H54 (cell line): ENCODE measurements around the gene ANKRD36C.
"Not testable (repeated sequence)": the region's sequence is repeated elsewhere in the genome, so short reads cannot be mapped to it uniquely, and the experiment has no call there.

ENCODE experiments used
- DNase-seq: peaks from one replicate; pipeline ENCODE4 v3.0.0; 2011; ENCODE audit warnings: low spot score, mixed read lengths; ENCODE audit not compliant: insufficient read length
- FAIRE-seq: peaks from 3 replicates; lab custom pipeline; 2011; peaks lifted over from hg19 to GRCh38; lab: Jason Lieb, UNC
- POLR2A ChIP-seq: IDR thresholded peaks from 2 replicates; pipeline ENCODE4 v1.6.1; 2011; ENCODE audit warnings: low read depth, mild to moderate bottlenecking, low read length

ANKRD36C gene

GRCh38 chr2:95836151-95836550 lies 155.5 kb downstream of the ANKRD36C start:
- no peak for TF ChIP-seq POLR2A
- no peak for FAIRE-seq

GRCh38 chr2:95834077-95835013 lies 157.3 kb downstream of the ANKRD36C start:
- not testable (repeated sequence) for FAIRE-seq

More at GRCh38 chr2:95836151-95836550, 155.5 kb downstream of the ANKRD36C start:
- no peak for DNase-seq

GRCh38 chr2:95824218-95824617 lies 167.4 kb downstream of the ANKRD36C start:
- not testable (repeated sequence) for DNase-seq, FAIRE-seq

More at GRCh38 chr2:95834077-95835013, 157.3 kb downstream of the ANKRD36C start:
- DNase-seq, result not testable (repeated sequence)

- not testable (repeated sequence) for FAIRE-seq
These were observed 174.1 kb downstream of the ANKRD36C start for GRCh38 chr2:95817521-95817920.

GRCh38 chr2:95813311-95813710 lies 178.3 kb downstream of the ANKRD36C start:
- not testable (repeated sequence) for DNase-seq, FAIRE-seq

More at GRCh38 chr2:95817521-95817920, 174.1 kb downstream of the ANKRD36C start:
- not testable (repeated sequence) for DNase-seq

- FAIRE-seq (no peak), DNase-seq (no peak)
- no peak for TF ChIP-seq POLR2A
These were observed 191.7 kb downstream of the ANKRD36C start for GRCh38 chr2:95799892-95800291.

GRCh38 chr2:95799147-95799889 lies 192.3 kb downstream of the ANKRD36C start:
- FAIRE-seq, result not testable (repeated sequence)

GRCh38 chr2:95796249-95797099 lies 195.2 kb downstream of the ANKRD36C start:
- FAIRE-seq, DNase-seq: not testable (repeated sequence)

More at GRCh38 chr2:95799147-95799889, 192.3 kb downstream of the ANKRD36C start:
- not testable (repeated sequence) for DNase-seq

GRCh38 chr2:95793970-95794369 lies 197.7 kb downstream of the ANKRD36C start:
- not testable (repeated sequence) for DNase-seq, FAIRE-seq

- DNase-seq, FAIRE-seq: not testable (repeated sequence)
These were observed 201.4 kb downstream of the ANKRD36C start for GRCh38 chr2:95790180-95790579.

- FAIRE-seq, DNase-seq: not testable (repeated sequence)
These were observed 202.2 kb downstream of the ANKRD36C start for GRCh38 chr2:95789385-95789784.

- DNase-seq, FAIRE-seq: not testable (repeated sequence)
These were observed 203.0 kb downstream of the ANKRD36C start for GRCh38 chr2:95788642-95789041.
